HCT116 (cell line): ENCODE results near the gene CDH13.

Experiments used
- CEBPB ChIP-seq: IDR thresholded peaks from 2 replicates; pipeline ENCODE4 v1.6.1; 2012; ENCODE audit warnings: low read depth
- EGR1 ChIP-seq: IDR thresholded peaks from 2 replicates; pipeline ENCODE4 v1.6.1; 2012; ENCODE audit warnings: low read depth
- POLR2AphosphoS5 ChIP-seq: IDR thresholded peaks from 2 replicates; pipeline ENCODE4 v1.6.1; 2011; ENCODE audit warnings: mild to moderate bottlenecking, low read depth, low read length, moderate library complexity
- SIN3A ChIP-seq: IDR thresholded peaks from 2 replicates; pipeline ENCODE4 v1.6.1; 2012; ENCODE audit warnings: low read depth
- TF ChIP-seq, protein P1 (sequence below), 3 experiments: fragments of 200-600 bp in 1 of 3; sonication (generic) in 1 of 3; IDR thresholded peaks in 2 of 3; conservative IDR thresholded peaks in 1 of 3; 2 replicates each; pipeline ENCODE4 v1.5.1; 2012 to 2017; ENCODE audit warnings: low read depth in 2 of 3, low read length in 2 of 3, antibody characterized with exemption in 1 of 3, borderline replicate concordance in 1 of 3, control low read depth in 1 of 3, mild to moderate bottlenecking in 1 of 3, mixed read lengths in 1 of 3, mixed run types in 1 of 3, moderate library complexity in 1 of 3; ENCODE audit not compliant: insufficient read depth in 1 of 3

DNA sequence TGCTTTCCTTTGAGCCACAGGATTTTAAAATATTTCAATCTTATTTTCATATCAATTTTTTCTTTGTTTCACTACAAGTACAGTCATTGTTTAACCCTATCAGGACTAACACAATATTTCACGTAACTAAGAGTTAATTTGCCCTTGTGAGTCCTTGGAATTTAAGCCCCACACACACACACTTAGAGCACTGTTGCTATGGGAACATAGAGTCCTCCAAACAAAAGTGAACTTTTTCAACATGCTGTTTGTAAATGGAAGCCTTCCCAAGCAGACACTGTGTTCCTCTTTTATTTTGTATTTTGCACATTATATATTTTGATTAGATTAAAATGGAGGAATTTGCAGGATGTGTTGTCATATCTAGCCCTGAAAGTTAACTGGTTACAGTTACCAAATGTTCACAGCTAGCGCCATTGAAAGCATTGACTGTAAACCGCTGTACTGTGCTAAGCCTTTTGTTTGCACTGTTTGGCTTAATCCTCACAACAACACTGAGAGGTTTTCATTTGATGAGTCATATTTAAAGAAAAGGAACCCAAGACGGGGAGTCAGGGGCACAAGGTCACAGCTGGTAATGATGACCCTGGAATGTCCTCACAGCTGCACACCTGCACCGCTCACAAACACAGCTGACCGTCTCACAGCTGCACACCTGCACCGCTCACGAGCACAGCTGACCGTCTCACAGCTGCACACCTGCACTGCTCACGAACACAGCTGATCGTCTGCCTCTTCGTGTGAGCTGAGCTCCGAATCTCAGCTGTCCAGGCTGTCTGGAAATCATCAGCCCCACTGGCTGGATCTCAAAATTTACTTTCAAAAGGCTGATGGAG is 1187.3 kb downstream of the CDH13 start:
- TF ChIP-seq, protein P1, sequence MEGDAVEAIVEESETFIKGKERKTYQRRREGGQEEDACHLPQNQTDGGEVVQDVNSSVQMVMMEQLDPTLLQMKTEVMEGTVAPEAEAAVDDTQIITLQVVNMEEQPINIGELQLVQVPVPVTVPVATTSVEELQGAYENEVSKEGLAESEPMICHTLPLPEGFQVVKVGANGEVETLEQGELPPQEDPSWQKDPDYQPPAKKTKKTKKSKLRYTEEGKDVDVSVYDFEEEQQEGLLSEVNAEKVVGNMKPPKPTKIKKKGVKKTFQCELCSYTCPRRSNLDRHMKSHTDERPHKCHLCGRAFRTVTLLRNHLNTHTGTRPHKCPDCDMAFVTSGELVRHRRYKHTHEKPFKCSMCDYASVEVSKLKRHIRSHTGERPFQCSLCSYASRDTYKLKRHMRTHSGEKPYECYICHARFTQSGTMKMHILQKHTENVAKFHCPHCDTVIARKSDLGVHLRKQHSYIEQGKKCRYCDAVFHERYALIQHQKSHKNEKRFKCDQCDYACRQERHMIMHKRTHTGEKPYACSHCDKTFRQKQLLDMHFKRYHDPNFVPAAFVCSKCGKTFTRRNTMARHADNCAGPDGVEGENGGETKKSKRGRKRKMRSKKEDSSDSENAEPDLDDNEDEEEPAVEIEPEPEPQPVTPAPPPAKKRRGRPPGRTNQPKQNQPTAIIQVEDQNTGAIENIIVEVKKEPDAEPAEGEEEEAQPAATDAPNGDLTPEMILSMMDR (IDR thresholded peaks at IDR 0.05 in 2 of 3, conservative IDR thresholded peaks at IDR 0.05 in 1 of 3; ENCODE audit: borderline replicate concordance in 1 of 3, insufficient read depth in 1 of 3, low read depth in 2 of 3, low read length in 2 of 3) = no peak
- TF ChIP-seq CEBPB = no peak
- no peak for TF ChIP-seq EGR1
- TF ChIP-seq POLR2AphosphoS5 = no peak
- no peak for TF ChIP-seq SIN3A
